Measurements from ENCODE around the gene GPD1L. TPM values are rescaled to one million over a fixed set of nuclear protein-coding genes. Genes with fewer than 3 reads are reported as not detected.

The GPD1L gene
- total and polyA plus RNA-seq, 2 of the 13 experiments (the other 11 are each of a cell fraction or from before 2014, with no cell fraction given): 4.9 to 13.7 TPM

DNA sequence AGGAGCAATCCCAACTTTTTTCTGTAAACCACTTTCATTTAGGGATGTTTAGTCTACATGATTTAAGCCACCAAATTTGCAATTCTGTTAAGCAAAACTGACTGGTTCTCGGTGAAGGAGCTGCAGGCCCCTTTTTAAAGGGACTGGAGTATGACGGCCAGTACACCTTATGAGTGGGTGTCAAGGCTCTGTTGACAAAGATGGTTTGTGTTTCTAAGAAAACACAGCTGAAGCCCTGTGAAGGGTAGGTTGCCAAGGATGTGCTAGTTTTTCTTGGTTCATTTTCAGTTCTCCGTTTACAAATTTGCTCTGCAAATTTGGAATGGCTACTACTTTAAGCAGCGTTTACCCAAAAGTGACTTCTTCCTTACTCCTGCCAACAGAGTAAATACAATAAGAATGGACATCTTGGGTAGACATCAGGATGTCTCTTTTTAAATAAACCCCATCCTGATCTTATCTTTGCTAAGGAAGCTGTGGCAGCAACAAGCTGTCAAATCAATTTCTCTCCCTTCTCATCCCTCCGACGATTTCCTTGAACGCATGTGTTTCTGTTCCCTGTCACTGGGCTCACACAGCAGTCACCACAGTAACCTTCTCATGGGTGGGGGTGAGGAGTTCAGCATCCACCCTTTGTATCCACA is 73.8 kb downstream of the GPD1L start (continued):
- TF ChIP-seq ZNF670 (CRISPR knock-in tag; IDR thresholded peaks at IDR 0.05; ENCODE audit: borderline replicate concordance): no peak
- no peak for TF ChIP-seq KMT2A (CRISPR knock-in tag; IDR thresholded peaks at IDR 0.05)
- TF ChIP-seq, protein P1, sequence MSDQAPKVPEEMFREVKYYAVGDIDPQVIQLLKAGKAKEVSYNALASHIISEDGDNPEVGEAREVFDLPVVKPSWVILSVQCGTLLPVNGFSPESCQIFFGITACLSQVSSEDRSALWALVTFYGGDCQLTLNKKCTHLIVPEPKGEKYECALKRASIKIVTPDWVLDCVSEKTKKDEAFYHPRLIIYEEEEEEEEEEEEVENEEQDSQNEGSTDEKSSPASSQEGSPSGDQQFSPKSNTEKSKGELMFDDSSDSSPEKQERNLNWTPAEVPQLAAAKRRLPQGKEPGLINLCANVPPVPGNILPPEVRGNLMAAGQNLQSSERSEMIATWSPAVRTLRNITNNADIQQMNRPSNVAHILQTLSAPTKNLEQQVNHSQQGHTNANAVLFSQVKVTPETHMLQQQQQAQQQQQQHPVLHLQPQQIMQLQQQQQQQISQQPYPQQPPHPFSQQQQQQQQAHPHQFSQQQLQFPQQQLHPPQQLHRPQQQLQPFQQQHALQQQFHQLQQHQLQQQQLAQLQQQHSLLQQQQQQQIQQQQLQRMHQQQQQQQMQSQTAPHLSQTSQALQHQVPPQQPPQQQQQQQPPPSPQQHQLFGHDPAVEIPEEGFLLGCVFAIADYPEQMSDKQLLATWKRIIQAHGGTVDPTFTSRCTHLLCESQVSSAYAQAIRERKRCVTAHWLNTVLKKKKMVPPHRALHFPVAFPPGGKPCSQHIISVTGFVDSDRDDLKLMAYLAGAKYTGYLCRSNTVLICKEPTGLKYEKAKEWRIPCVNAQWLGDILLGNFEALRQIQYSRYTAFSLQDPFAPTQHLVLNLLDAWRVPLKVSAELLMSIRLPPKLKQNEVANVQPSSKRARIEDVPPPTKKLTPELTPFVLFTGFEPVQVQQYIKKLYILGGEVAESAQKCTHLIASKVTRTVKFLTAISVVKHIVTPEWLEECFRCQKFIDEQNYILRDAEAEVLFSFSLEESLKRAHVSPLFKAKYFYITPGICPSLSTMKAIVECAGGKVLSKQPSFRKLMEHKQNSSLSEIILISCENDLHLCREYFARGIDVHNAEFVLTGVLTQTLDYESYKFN (CRISPR knock-in tag; conservative IDR thresholded peaks at IDR 0.05): no peak
- TF ChIP-seq, protein P2, sequence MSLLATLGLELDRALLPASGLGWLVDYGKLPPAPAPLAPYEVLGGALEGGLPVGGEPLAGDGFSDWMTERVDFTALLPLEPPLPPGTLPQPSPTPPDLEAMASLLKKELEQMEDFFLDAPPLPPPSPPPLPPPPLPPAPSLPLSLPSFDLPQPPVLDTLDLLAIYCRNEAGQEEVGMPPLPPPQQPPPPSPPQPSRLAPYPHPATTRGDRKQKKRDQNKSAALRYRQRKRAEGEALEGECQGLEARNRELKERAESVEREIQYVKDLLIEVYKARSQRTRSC (CRISPR knock-in tag; IDR thresholded peaks at IDR 0.05; ENCODE audit: low read depth): no peak
- TF ChIP-seq, protein P3, sequence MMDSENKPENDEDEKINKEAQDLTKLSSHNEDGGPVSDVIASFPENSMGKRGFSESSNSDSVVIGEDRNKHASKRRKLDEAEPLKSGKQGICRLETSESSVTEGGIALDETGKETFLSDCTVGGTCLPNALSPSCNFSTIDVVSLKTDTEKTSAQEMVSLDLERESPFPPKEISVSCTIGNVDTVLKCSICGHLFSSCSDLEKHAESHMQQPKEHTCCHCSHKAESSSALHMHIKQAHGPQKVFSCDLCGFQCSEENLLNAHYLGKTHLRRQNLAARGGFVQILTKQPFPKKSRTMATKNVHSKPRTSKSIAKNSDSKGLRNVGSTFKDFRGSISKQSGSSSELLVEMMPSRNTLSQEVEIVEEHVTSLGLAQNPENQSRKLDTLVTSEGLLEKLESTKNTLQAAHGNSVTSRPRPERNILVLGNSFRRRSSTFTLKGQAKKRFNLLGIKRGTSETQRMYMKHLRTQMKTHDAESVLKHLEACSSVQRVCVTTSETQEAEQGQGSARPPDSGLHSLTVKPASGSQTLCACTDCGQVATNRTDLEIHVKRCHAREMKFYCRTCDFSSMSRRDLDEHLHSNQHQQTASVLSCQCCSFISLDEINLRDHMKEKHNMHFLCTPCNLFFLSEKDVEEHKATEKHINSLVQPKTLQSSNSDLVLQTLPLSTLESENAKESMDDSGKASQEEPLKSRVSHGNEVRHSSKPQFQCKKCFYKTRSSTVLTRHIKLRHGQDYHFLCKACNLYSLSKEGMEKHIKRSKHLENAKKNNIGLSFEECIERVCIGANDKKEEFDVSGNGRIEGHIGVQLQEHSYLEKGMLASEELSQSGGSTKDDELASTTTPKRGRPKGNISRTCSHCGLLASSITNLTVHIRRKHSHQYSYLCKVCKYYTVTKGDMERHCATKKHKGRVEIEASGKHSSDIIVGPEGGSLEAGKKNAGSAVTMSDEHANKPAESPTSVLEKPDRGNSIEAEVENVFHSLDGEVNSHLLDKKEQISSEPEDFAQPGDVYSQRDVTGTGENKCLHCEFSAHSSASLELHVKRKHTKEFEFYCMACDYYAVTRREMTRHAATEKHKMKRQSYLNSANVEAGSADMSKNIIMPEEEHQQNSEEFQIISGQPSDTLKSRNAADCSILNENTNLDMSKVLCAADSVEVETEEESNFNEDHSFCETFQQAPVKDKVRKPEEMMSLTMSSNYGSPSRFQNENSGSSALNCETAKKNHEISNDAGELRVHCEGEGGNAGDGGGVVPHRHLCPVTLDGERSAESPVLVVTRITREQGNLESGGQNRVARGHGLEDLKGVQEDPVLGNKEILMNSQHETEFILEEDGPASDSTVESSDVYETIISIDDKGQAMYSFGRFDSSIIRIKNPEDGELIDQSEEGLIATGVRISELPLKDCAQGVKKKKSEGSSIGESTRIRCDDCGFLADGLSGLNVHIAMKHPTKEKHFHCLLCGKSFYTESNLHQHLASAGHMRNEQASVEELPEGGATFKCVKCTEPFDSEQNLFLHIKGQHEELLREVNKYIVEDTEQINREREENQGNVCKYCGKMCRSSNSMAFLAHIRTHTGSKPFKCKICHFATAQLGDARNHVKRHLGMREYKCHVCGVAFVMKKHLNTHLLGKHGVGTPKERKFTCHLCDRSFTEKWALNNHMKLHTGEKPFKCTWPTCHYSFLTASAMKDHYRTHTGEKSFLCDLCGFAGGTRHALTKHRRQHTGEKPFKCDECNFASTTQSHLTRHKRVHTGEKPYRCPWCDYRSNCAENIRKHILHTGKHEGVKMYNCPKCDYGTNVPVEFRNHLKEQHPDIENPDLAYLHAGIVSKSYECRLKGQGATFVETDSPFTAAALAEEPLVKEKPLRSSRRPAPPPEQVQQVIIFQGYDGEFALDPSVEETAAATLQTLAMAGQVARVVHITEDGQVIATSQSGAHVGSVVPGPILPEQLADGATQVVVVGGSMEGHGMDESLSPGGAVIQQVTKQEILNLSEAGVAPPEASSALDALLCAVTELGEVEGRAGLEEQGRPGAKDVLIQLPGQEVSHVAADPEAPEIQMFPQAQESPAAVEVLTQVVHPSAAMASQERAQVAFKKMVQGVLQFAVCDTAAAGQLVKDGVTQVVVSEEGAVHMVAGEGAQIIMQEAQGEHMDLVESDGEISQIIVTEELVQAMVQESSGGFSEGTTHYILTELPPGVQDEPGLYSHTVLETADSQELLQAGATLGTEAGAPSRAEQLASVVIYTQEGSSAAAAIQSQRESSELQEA (CRISPR knock-in tag; IDR thresholded peaks at IDR 0.05; ENCODE audit: not compliant biosample characterization): no peak
- TF ChIP-seq JUNB (CRISPR knock-in tag; IDR thresholded peaks at IDR 0.05; ENCODE audit: borderline replicate concordance): no peak
- TF ChIP-seq SMC3 (IDR thresholded peaks at IDR 0.05; ENCODE audit: low read length): no peak
- no peak for TF ChIP-seq TOPORS (CRISPR knock-in tag; IDR thresholded peaks at IDR 0.05)
- TF ChIP-seq, protein P4, sequence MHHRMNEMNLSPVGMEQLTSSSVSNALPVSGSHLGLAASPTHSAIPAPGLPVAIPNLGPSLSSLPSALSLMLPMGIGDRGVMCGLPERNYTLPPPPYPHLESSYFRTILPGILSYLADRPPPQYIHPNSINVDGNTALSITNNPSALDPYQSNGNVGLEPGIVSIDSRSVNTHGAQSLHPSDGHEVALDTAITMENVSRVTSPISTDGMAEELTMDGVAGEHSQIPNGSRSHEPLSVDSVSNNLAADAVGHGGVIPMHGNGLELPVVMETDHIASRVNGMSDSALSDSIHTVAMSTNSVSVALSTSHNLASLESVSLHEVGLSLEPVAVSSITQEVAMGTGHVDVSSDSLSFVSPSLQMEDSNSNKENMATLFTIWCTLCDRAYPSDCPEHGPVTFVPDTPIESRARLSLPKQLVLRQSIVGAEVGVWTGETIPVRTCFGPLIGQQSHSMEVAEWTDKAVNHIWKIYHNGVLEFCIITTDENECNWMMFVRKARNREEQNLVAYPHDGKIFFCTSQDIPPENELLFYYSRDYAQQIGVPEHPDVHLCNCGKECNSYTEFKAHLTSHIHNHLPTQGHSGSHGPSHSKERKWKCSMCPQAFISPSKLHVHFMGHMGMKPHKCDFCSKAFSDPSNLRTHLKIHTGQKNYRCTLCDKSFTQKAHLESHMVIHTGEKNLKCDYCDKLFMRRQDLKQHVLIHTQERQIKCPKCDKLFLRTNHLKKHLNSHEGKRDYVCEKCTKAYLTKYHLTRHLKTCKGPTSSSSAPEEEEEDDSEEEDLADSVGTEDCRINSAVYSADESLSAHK (CRISPR knock-in tag; IDR thresholded peaks at IDR 0.05; ENCODE audit: borderline replicate concordance): no peak
- TF ChIP-seq, protein P5, sequence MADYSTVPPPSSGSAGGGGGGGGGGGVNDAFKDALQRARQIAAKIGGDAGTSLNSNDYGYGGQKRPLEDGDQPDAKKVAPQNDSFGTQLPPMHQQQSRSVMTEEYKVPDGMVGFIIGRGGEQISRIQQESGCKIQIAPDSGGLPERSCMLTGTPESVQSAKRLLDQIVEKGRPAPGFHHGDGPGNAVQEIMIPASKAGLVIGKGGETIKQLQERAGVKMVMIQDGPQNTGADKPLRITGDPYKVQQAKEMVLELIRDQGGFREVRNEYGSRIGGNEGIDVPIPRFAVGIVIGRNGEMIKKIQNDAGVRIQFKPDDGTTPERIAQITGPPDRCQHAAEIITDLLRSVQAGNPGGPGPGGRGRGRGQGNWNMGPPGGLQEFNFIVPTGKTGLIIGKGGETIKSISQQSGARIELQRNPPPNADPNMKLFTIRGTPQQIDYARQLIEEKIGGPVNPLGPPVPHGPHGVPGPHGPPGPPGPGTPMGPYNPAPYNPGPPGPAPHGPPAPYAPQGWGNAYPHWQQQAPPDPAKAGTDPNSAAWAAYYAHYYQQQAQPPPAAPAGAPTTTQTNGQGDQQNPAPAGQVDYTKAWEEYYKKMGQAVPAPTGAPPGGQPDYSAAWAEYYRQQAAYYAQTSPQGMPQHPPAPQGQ (CRISPR knock-in tag; IDR thresholded peaks at IDR 0.05; ENCODE audit: borderline replicate concordance): no peak
- TF ChIP-seq ZNF296 (CRISPR knock-in tag; conservative IDR thresholded peaks at IDR 0.05): no peak
